Measurements from ENCODE around the gene KIAA0040.

Gene KIAA0040

GRCh38 chr1:175192630-175193526 lies at the start of gene KIAA0040:
Gene KIAA0040, minus strand, starts transcription at chr1:175192776. Its CDS starts 31,763 bp downstream, at chr1:175161013.
- H3K27ac ChIP-seq (ENCODE audit: low read length) = peak within 1 kb of the TSS; percentile 58

GRCh38 chr1:175237389-175237788 lies 44.8 kb upstream of the KIAA0040 start:
- H3K27ac ChIP-seq (ENCODE audit: low read length) = no peak overlapping the region
- H3K27me3 ChIP-seq (ENCODE audit: control insufficient read depth in 1 of 2, insufficient read depth in 2 of 2, low read length in 2 of 2) = no peaks in the 10 kb centered on the region
- no peak overlapping the region for H3K4me3 ChIP-seq (ENCODE audit: low read length in 2 of 2)
- no peaks in the 10 kb centered on the region for H3K36me3 ChIP-seq (ENCODE audit: control insufficient read depth in 2 of 2, insufficient read depth in 2 of 2, low read length in 2 of 2)
- no peaks in the 10 kb centered on the region for H3K4me1 ChIP-seq (ENCODE audit: control insufficient read depth, insufficient read depth, low read length)
- no peak overlapping the region for H3K9ac ChIP-seq (ENCODE audit: low read length in 2 of 2)
- H3K9me3 ChIP-seq (ENCODE audit: control insufficient read depth in 2 of 2, low read length in 2 of 2) = no peaks in the 10 kb centered on the region

More at GRCh38 chr1:175192630-175193526, at the start of gene KIAA0040:
- no peaks in the 10 kb centered on the region for H3K27me3 ChIP-seq (ENCODE audit: control insufficient read depth in 1 of 2, insufficient read depth in 2 of 2, low read length in 2 of 2)
- peak within 1 kb of the TSS; percentile 88 to 90 for H3K4me3 ChIP-seq (ENCODE audit: low read length in 2 of 2)
- peaks cover 19% of the 10 kb centered on the region for H3K4me1 ChIP-seq (ENCODE audit: control insufficient read depth, insufficient read depth, low read length)
- H3K36me3 ChIP-seq (ENCODE audit: control insufficient read depth in 2 of 2, insufficient read depth in 2 of 2, low read length in 2 of 2) = no peaks in the 10 kb centered on the region
- no peaks in the 10 kb centered on the region for H3K9me3 ChIP-seq (ENCODE audit: control insufficient read depth in 2 of 2, low read length in 2 of 2)
- H3K9ac ChIP-seq (ENCODE audit: low read length in 2 of 2) = peak within 1 kb of the TSS; percentile 91

- no peaks in the 10 kb centered on the region for H3K36me3 ChIP-seq (ENCODE audit: control insufficient read depth in 2 of 2, insufficient read depth in 2 of 2, low read length in 2 of 2)
These were observed 42.1 kb upstream of the KIAA0040 start for GRCh38 chr1:175234639-175235038.

GRCh38 chr1:175232335-175232734 lies 39.8 kb upstream of the KIAA0040 start:
- H3K4me3 ChIP-seq (ENCODE audit: low read length in 2 of 2) = no peak overlapping the region
- no peaks in the 10 kb centered on the region for H3K27me3 ChIP-seq (ENCODE audit: control insufficient read depth in 1 of 2, insufficient read depth in 2 of 2, low read length in 2 of 2)
- no peaks in the 10 kb centered on the region for H3K9me3 ChIP-seq (ENCODE audit: control insufficient read depth in 2 of 2, low read length in 2 of 2)
- no peaks in the 10 kb centered on the region for H3K4me1 ChIP-seq (ENCODE audit: control insufficient read depth, insufficient read depth, low read length)
- no peak overlapping the region for H3K27ac ChIP-seq (ENCODE audit: low read length)
- H3K9ac ChIP-seq (ENCODE audit: low read length in 2 of 2) = no peak overlapping the region
- no peaks in the 10 kb centered on the region for H3K36me3 ChIP-seq (ENCODE audit: control insufficient read depth in 2 of 2, insufficient read depth in 2 of 2, low read length in 2 of 2)

More at GRCh38 chr1:175234639-175235038, 42.1 kb upstream of the KIAA0040 start:
- Histone ChIP-seq H3K9ac (ENCODE audit: low read length in 2 of 2) (no peak overlapping the region), H3K4me1 (ENCODE audit: control insufficient read depth, insufficient read depth, low read length) (no peaks in the 10 kb centered on the region), H3K4me3 (ENCODE audit: low read length in 2 of 2) (no peak overlapping the region), H3K9me3 (ENCODE audit: control insufficient read depth in 2 of 2, low read length in 2 of 2) (no peaks in the 10 kb centered on the region), H3K27ac (ENCODE audit: low read length) (no peak overlapping the region), H3K27me3 (ENCODE audit: control insufficient read depth in 1 of 2, insufficient read depth in 2 of 2, low read length in 2 of 2) (no peaks in the 10 kb centered on the region)

- Histone ChIP-seq H3K27me3 (ENCODE audit: control insufficient read depth in 1 of 2, insufficient read depth in 2 of 2, low read length in 2 of 2) (no peaks in the 10 kb centered on the region), H3K9ac (ENCODE audit: low read length in 2 of 2) (no peak overlapping the region), H3K4me3 (ENCODE audit: low read length in 2 of 2) (no peak overlapping the region), H3K36me3 (ENCODE audit: control insufficient read depth in 2 of 2, insufficient read depth in 2 of 2, low read length in 2 of 2) (no peaks in the 10 kb centered on the region), H3K27ac (ENCODE audit: low read length) (no peak overlapping the region), H3K9me3 (ENCODE audit: control insufficient read depth in 2 of 2, low read length in 2 of 2) (no peaks in the 10 kb centered on the region), H3K4me1 (ENCODE audit: control insufficient read depth, insufficient read depth, low read length) (no peaks in the 10 kb centered on the region)
These were observed 33.2 kb upstream of the KIAA0040 start for GRCh38 chr1:175225805-175226129.

GRCh38 chr1:175222296-175222938 lies 29.8 kb upstream of the KIAA0040 start:
- Histone ChIP-seq H3K9ac (ENCODE audit: low read length in 2 of 2) (no peak overlapping the region), H3K4me1 (ENCODE audit: control insufficient read depth, insufficient read depth, low read length) (no peaks in the 10 kb centered on the region), H3K4me3 (ENCODE audit: low read length in 2 of 2) (no peak overlapping the region), H3K36me3 (ENCODE audit: control insufficient read depth in 2 of 2, insufficient read depth in 2 of 2, low read length in 2 of 2) (no peaks in the 10 kb centered on the region), H3K27me3 (ENCODE audit: control insufficient read depth in 1 of 2, insufficient read depth in 2 of 2, low read length in 2 of 2) (no peaks in the 10 kb centered on the region), H3K9me3 (ENCODE audit: control insufficient read depth in 2 of 2, low read length in 2 of 2) (no peaks in the 10 kb centered on the region), H3K27ac (ENCODE audit: low read length) (no peak overlapping the region)

GRCh38 chr1:175221557-175222175 lies 29.1 kb upstream of the KIAA0040 start:
- Histone ChIP-seq H3K27me3 (ENCODE audit: control insufficient read depth in 1 of 2, insufficient read depth in 2 of 2, low read length in 2 of 2) (no peaks in the 10 kb centered on the region), H3K9ac (ENCODE audit: low read length in 2 of 2) (no peak overlapping the region), H3K4me3 (ENCODE audit: low read length in 2 of 2) (no peak overlapping the region), H3K36me3 (ENCODE audit: control insufficient read depth in 2 of 2, insufficient read depth in 2 of 2, low read length in 2 of 2) (no peaks in the 10 kb centered on the region), H3K9me3 (ENCODE audit: control insufficient read depth in 2 of 2, low read length in 2 of 2) (no peaks in the 10 kb centered on the region), H3K27ac (ENCODE audit: low read length) (no peak overlapping the region), H3K4me1 (ENCODE audit: control insufficient read depth, insufficient read depth, low read length) (no peaks in the 10 kb centered on the region)

- no peaks in the 10 kb centered on the region for H3K27me3 ChIP-seq (ENCODE audit: control insufficient read depth in 1 of 2, insufficient read depth in 2 of 2, low read length in 2 of 2)
- no peaks in the 10 kb centered on the region for H3K36me3 ChIP-seq (ENCODE audit: control insufficient read depth in 2 of 2, insufficient read depth in 2 of 2, low read length in 2 of 2)
- H3K9me3 ChIP-seq (ENCODE audit: control insufficient read depth in 2 of 2, low read length in 2 of 2) = no peaks in the 10 kb centered on the region
- no peaks in the 10 kb centered on the region for H3K4me1 ChIP-seq (ENCODE audit: control insufficient read depth, insufficient read depth, low read length)
- no peak overlapping the region for H3K4me3 ChIP-seq (ENCODE audit: low read length in 2 of 2)
- H3K27ac ChIP-seq (ENCODE audit: low read length) = no peak overlapping the region
- no peak overlapping the region for H3K9ac ChIP-seq (ENCODE audit: low read length in 2 of 2)
These were observed 28.4 kb upstream of the KIAA0040 start for GRCh38 chr1:175220853-175221556.

GRCh38 chr1:175219774-175220173 lies 27.2 kb upstream of the KIAA0040 start:
- Histone ChIP-seq H3K4me3 (ENCODE audit: low read length in 2 of 2) (no peak overlapping the region), H3K27ac (ENCODE audit: low read length) (no peak overlapping the region), H3K27me3 (ENCODE audit: control insufficient read depth in 1 of 2, insufficient read depth in 2 of 2, low read length in 2 of 2) (no peaks in the 10 kb centered on the region), H3K4me1 (ENCODE audit: control insufficient read depth, insufficient read depth, low read length) (no peaks in the 10 kb centered on the region), H3K9me3 (ENCODE audit: control insufficient read depth in 2 of 2, low read length in 2 of 2) (no peaks in the 10 kb centered on the region), H3K9ac (ENCODE audit: low read length in 2 of 2) (no peak overlapping the region), H3K36me3 (ENCODE audit: control insufficient read depth in 2 of 2, insufficient read depth in 2 of 2, low read length in 2 of 2) (no peaks in the 10 kb centered on the region)

GRCh38 chr1:175218786-175219434 lies 26.3 kb upstream of the KIAA0040 start:
- Histone ChIP-seq H3K27me3 (ENCODE audit: control insufficient read depth in 1 of 2, insufficient read depth in 2 of 2, low read length in 2 of 2) (no peaks in the 10 kb centered on the region), H3K9ac (ENCODE audit: low read length in 2 of 2) (no peak overlapping the region), H3K36me3 (ENCODE audit: control insufficient read depth in 2 of 2, insufficient read depth in 2 of 2, low read length in 2 of 2) (no peaks in the 10 kb centered on the region), H3K9me3 (ENCODE audit: control insufficient read depth in 2 of 2, low read length in 2 of 2) (no peaks in the 10 kb centered on the region), H3K4me1 (ENCODE audit: control insufficient read depth, insufficient read depth, low read length) (no peaks in the 10 kb centered on the region), H3K4me3 (ENCODE audit: low read length in 2 of 2) (no peak overlapping the region), H3K27ac (ENCODE audit: low read length) (no peak overlapping the region)

Measured in stomach smooth muscle (tissue), 2 donors.